Transverse colon (tissue), 4 donors: ENCODE results near the gene SLC44A4. TPM values are rescaled to one million over a fixed set of nuclear protein-coding genes. Genes with fewer than 3 reads are reported as not detected.
"Not testable (repeated sequence)": the region's sequence is repeated elsewhere in the genome, so short reads cannot be mapped to it uniquely, and the experiment has no call there.

Experiments used
- DNase-seq: peaks from one replicate; pipeline ENCODE4 v3.0.0-alpha.2; 2019
- H3K27ac ChIP-seq, 4 donors: fragments of 200-600 bp; sonication (generic); 2 replicates each; pipeline ENCODE4 v1.5.1; 2016 to 2018; ENCODE audit warnings: inconsistent platforms in 4 of 4
- H3K27me3 ChIP-seq: fragments of 200-600 bp; sonication (generic); 2 replicates; pipeline ENCODE4 v1.5.1; 2017; ENCODE audit warnings: inconsistent platforms
- H3K36me3 ChIP-seq, 4 donors: fragments of 200-600 bp; sonication (generic); 2 replicates each; pipeline ENCODE4 v1.5.1; 2017 to 2019; ENCODE audit warnings: inconsistent platforms in 4 of 4
- H3K4me1 ChIP-seq, 4 donors: fragments of 200-600 bp; sonication (generic); 2 replicates each; pipeline ENCODE4 v1.5.1; 2017 to 2020; ENCODE audit warnings: inconsistent platforms in 4 of 4
- H3K4me3 ChIP-seq, 4 donors: fragments of 200-600 bp; sonication (generic); 1 replicate in 1 of 4; 2 replicates in 3 of 4; pipeline versions ENCODE4 v1.5.1 to v1.6.1; 2017 to 2019; ENCODE audit warnings: inconsistent platforms in 4 of 4
- H3K9me3 ChIP-seq, 2 donors: fragments of 200-600 bp; sonication (generic); 2 replicates each; pipeline ENCODE4 v1.5.1; 2017 to 2019; ENCODE audit warnings: inconsistent platforms in 2 of 2
- EP300 ChIP-seq: sonication (generic); formaldehyde crosslinking; IDR thresholded peaks from one replicate; pipeline ENCODE4 v1.6.1; 2017; ENCODE audit warnings: antibody characterized with exemption, low read depth
- POLR2A ChIP-seq: fragments of 450-650 bp; IDR thresholded peaks from one replicate; pipeline ENCODE4 v1.6.1; 2016; ENCODE audit warnings: antibody characterized with exemption, mild to moderate bottlenecking, moderate library complexity
- POLR2AphosphoS5 ChIP-seq, 3 donors: sonication (generic); formaldehyde crosslinking; IDR thresholded peaks; one replicate each; pipeline ENCODE4 v1.6.1; 2016; ENCODE audit warnings: antibody characterized with exemption in 3 of 3
- WGBS, 2 donors: methylation state at CpG; one replicate each; pipeline ENCODE4 v1.1.5; 2018; ENCODE audit warnings: low coverage in 1 of 2; 5-methylcytosine and 5-hydroxymethylcytosine counted together
- in situ Hi-C, 4 donors: fragments of 200-750 bp; cut with MboI; loops; one replicate each; pipeline versions ENCODE4 v1.15.0 to v1.15.1; 2017; ENCODE audit warnings: low sequenced_read_pairs in 3 of 4, low pct_ligation_motif_present in 1 of 4, low pct_unique_long_range_greater_than_20kb in 1 of 4
- intact Hi-C: fragments of 100-400 bp; cut with DNase I; formaldehyde crosslinking; loops from one replicate; pipeline ENCODE4 v1.15.1; 2023; ENCODE audit warnings: low total_unique reads
- total RNA-seq, 4 donors: library from RNA; depleted of rRNA; stranded (reverse); fragments of >200 nt; gene quantifications; one replicate each; pipeline ENCODE4 v1.1.0, GENCODE V29; 2016
- TF ChIP-seq, protein P1 (sequence below), 5 experiments: fragments of 200-600 bp in 3 of 5; fragments of 450-650 bp in 2 of 5; sonication (generic) in 3 of 5; IDR thresholded peaks; 1 replicate in 2 of 5; 2 replicates in 3 of 5; pipeline ENCODE4 v1.5.1; 2016 to 2017; ENCODE audit warnings: antibody characterized with exemption in 5 of 5, inconsistent platforms in 3 of 5, mild to moderate bottlenecking in 2 of 5, moderate library complexity in 1 of 5

SLC44A4 gene
- total RNA-seq, 4 donors from 2014 or later = 149 to 734 (median 395) TPM

DNA sequence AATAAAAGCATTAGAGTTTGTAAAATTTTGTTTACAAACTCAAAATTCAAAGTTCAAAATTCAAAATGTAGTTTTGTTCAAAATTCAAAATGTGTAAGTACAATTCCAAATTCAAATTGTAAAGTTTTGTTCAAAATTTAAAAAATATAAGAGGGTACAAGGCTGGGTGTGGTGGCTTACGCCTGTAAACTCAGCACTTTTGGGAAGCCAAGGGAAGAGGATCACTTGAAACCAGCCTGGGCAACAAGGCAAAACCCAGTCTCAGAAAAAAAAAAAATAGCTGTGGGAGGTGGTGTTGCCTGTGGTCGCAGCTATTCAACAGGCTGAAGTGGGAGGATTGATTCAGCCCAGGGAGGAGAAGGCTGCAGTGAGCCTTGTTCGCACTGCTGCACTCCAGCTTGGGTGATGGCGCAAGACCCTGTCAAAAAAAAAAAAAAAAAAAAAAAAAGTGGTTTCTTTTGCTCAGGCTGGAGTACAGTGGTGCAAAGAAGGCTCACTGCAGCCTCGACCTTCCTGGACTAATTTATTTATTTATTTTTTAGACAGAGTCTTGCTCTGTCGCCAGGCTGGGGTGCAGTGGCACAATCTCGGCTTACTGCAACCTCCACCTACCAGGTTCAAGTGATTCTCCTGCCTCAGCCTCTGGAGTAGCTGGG, 28.5 kb upstream of the SLC44A4 start:
- Histone ChIP-seq H3K4me1 (peaks cover 0 to 17% (median 9%) of the 10 kb centered on the region in 4 donors), H3K4me3 (no peak overlapping the region), H3K36me3 (no peaks in the 10 kb centered on the region), H3K27me3 (no peaks in the 10 kb centered on the region), H3K27ac (no peak overlapping the region), H3K9me3 (no peaks in the 10 kb centered on the region)
- in situ Hi-C loops (loop anchor here in 1 of 4 donors (10.0 kb wide), 1 partner anchor 48 kb away; the partner anchor contains the start of genes NELFE and SKIC2), intact Hi-C loops (no loop called here)
- DNase-seq = no peak
- TF ChIP-seq POLR2A (no peak), POLR2AphosphoS5 (IDR thresholded peaks at IDR 0.05) (no peak), EP300 (no peak)
- TF ChIP-seq, protein P1, sequence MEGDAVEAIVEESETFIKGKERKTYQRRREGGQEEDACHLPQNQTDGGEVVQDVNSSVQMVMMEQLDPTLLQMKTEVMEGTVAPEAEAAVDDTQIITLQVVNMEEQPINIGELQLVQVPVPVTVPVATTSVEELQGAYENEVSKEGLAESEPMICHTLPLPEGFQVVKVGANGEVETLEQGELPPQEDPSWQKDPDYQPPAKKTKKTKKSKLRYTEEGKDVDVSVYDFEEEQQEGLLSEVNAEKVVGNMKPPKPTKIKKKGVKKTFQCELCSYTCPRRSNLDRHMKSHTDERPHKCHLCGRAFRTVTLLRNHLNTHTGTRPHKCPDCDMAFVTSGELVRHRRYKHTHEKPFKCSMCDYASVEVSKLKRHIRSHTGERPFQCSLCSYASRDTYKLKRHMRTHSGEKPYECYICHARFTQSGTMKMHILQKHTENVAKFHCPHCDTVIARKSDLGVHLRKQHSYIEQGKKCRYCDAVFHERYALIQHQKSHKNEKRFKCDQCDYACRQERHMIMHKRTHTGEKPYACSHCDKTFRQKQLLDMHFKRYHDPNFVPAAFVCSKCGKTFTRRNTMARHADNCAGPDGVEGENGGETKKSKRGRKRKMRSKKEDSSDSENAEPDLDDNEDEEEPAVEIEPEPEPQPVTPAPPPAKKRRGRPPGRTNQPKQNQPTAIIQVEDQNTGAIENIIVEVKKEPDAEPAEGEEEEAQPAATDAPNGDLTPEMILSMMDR (IDR thresholded peaks at IDR 0.05) = no peak
- 58 to 61% methylated on average over 5 to 7 of the region's 7 CpGs for WGBS, 2 donors

DNA sequence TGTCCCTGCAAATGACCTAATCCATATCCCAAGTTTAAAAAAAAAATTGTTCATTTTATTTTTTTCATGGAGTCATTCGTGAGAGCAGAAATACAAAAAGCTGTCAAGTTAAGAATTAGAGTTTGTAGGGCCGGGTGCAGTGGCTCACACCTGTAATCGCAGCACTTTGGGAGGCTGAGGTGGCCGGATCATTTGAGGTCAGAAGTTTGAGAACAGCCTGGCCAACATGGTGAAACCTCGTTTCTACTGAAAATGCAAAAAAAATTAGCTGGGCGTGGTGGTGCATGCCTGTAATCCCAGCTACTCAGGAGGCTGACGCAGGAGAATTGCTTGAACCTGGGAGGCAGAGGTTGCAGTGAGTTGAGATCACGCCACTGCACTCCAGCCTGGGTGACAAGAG, 27.9 kb upstream of the SLC44A4 start:
- intact Hi-C loops, DNase-seq, H3K4me3 ChIP-seq, H3K9me3 ChIP-seq, H3K36me3 ChIP-seq, H3K27ac ChIP-seq, H3K27me3 ChIP-seq: not testable (repeated sequence)
- H3K4me1 ChIP-seq = peaks cover 0 to 17% (median 9%) of the 10 kb centered on the region in 4 donors
- in situ Hi-C loops = loop anchor here in 1 of 4 donors (10.0 kb wide), 1 partner anchor 48 kb away; the partner anchor contains the start of genes NELFE and SKIC2
- 78% methylated on average over 8 of the region's 8 CpGs for WGBS, 2 donors

DNA sequence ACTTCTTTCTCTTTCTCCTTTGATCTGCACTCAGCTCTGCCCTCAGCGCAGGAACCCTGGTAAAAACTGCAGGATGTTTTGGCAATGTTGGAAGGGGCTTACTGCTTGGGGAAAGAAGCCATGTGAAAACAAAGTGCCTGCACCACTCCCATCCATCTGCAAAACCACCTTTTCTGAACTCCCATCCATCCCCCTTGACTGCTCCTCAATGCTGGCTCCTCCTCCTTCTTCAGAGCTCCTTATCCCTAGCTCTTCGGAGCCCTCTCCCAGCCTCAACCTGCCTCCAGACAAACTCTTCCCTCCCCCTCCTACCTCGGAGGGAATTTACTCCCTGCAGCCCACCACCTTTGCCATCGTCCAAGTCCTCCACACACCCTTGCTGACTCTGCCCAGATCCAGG, 27.3 kb upstream of the SLC44A4 start:
- Histone ChIP-seq H3K27me3 (no peaks in the 10 kb centered on the region), H3K9me3 (no peaks in the 10 kb centered on the region), H3K4me3 (no peak overlapping the region), H3K27ac (no peak overlapping the region), H3K36me3 (no peaks in the 10 kb centered on the region), H3K4me1 (peaks cover 0 to 17% (median 13%) of the 10 kb centered on the region in 4 donors)
- in situ Hi-C loops = loop anchor here in 1 of 4 donors (10.0 kb wide), 1 partner anchor 49 kb away; the partner anchor contains the start of genes NELFE and SKIC2
- WGBS, 2 donors = 44 to 56% methylated on average over 3 to 4 of the region's 4 CpGs
- intact Hi-C loops = no loop called here
- no peak for DNase-seq
- no peak for TF ChIP-seq POLR2AphosphoS5 (IDR thresholded peaks at IDR 0.05)
- no peak for TF ChIP-seq EP300
- TF ChIP-seq POLR2A = no peak
- TF ChIP-seq, protein P1 (IDR thresholded peaks at IDR 0.05) = no peak

DNA sequence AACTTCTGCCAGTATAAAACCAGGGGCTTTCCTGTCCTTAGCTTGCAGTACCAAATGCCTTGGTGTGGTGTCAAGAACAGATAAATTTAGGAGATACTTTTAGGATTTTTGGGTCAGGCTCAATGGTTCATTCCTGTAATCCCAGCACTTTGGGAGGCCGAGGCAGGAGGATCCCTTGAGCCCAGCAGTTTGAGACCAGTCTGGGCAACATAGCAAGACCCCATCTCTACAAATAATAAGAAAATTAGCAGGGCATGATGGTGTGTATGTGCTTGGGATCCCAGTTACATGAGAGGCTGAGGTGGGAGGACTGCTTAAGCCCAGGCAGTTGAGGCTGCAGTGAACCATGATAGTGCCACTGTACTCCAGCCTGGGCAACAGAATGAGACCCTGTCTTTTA, 26.2 kb upstream of the SLC44A4 start:
- in situ Hi-C loops = loop anchor here in 1 of 4 donors (10.0 kb wide), 1 partner anchor 50 kb away; the partner anchor contains the start of genes NELFE and SKIC2
- 88% methylated on average over 1 of the region's 1 CpG; no CpG with 5 or more reads in 1 of the 2 donors for WGBS, 2 donors
- intact Hi-C loops = no loop called here

More for the DNA sequence above, 26.2 kb upstream of the SLC44A4 start:
- no peaks in the 10 kb centered on the region for H3K9me3 ChIP-seq
- TF ChIP-seq POLR2AphosphoS5 (IDR thresholded peaks at IDR 0.05) = no peak
- TF ChIP-seq, protein P1 (IDR thresholded peaks at IDR 0.05) = no peak
- no peak for TF ChIP-seq EP300
- no peak for TF ChIP-seq POLR2A
- H3K27me3 ChIP-seq = no peaks in the 10 kb centered on the region
- peaks cover 0 to 21% (median 16%) of the 10 kb centered on the region in 4 donors for H3K4me1 ChIP-seq
- no peak overlapping the region for H3K4me3 ChIP-seq
- no peak overlapping the region for H3K27ac ChIP-seq
- H3K36me3 ChIP-seq = no peaks in the 10 kb centered on the region
- DNase-seq = no peak
